ENCODE data around the gene ADGRB2.

ADGRB2 gene

GRCh38 chr1:31755850-31756492, 8.2 kb downstream of the ADGRB2 start:
- ChIA-PET CTCF (interaction anchor here (1.2 to 1.6 kb wide), 2 partner anchors 10 to 33 kb away, joined by 5 to 7 read pairs; no protein-coding TSS in a partner anchor), POLR2A (no interaction called here)
- no peaks in the 10 kb centered on the region for H3K9me3 ChIP-seq (ENCODE audit: control insufficient read depth, insufficient read depth, low read depth, low read length)
- H3K36me3 ChIP-seq (ENCODE audit: control insufficient read depth in 2 of 2, insufficient read depth in 1 of 2, low read length in 2 of 2), result peaks cover 0 to 22% of the 10 kb centered on the region in 2 experiments; a peak in 1 of 3 replicates
- H3K27ac ChIP-seq (ENCODE audit: extremely low read depth, low read depth, low read length), result no peak overlapping the region
- TF ChIP-seq KLF1 (tag by site-specific recombination; IDR thresholded peaks at IDR 0.05) (no peak), ZNF433 (tag by site-specific recombination; IDR thresholded peaks at IDR 0.05; ENCODE audit: low read depth) (no peak), ZEB2 (tag by site-specific recombination; IDR thresholded peaks at IDR 0.05) (no peak), BCL6B (tag by site-specific recombination; IDR thresholded peaks at IDR 0.05) (no peak), ZNF366 (tag by site-specific recombination; conservative IDR thresholded peaks at IDR 0.05) (no peak), ZNF311 (tag by site-specific recombination; IDR thresholded peaks at IDR 0.05; ENCODE audit: borderline replicate concordance) (no peak), ZBTB11 (tag by site-specific recombination; conservative IDR thresholded peaks at IDR 0.05; ENCODE audit: low read depth) (no peak), MZF1 (tag by site-specific recombination; IDR thresholded peaks at IDR 0.05; ENCODE audit: borderline replicate concordance) (no peak), ZNF354C (tag by site-specific recombination; IDR thresholded peaks at IDR 0.05; ENCODE audit: borderline replicate concordance, low read depth) (no peak), ZNF211 (tag by site-specific recombination; IDR thresholded peaks at IDR 0.05; ENCODE audit: low read depth) (no peak), ZNF37A (tag by site-specific recombination; IDR thresholded peaks at IDR 0.05) (no peak), GLI4 (tag by site-specific recombination; IDR thresholded peaks at IDR 0.05) (no peak), ZNF629 (tag by site-specific recombination; IDR thresholded peaks at IDR 0.05) (no peak), ZNF830 (tag by site-specific recombination; IDR thresholded peaks at IDR 0.05; ENCODE audit: low read depth) (no peak), ZNF202 (tag by site-specific recombination; IDR thresholded peaks at IDR 0.05; ENCODE audit: borderline replicate concordance) (no peak), ZNF664 (tag by site-specific recombination; IDR thresholded peaks at IDR 0.05) (no peak), ZNF747 (tag by site-specific recombination; IDR thresholded peaks at IDR 0.05) (no peak), ZNF157 (tag by site-specific recombination; IDR thresholded peaks at IDR 0.05) (no peak)
- TF ChIP-seq, protein P1, sequence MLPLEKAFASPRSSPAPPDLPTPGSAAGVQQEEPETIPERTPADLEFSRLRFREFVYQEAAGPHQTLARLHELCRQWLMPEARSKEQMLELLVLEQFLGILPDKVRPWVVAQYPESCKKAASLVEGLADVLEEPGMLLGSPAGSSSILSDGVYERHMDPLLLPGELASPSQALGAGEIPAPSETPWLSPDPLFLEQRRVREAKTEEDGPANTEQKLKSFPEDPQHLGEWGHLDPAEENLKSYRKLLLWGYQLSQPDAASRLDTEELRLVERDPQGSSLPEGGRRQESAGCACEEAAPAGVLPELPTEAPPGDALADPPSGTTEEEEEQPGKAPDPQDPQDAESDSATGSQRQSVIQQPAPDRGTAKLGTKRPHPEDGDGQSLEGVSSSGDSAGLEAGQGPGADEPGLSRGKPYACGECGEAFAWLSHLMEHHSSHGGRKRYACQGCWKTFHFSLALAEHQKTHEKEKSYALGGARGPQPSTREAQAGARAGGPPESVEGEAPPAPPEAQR (tag by site-specific recombination; IDR thresholded peaks at IDR 0.05), result no peak
- TF ChIP-seq, protein P2, sequence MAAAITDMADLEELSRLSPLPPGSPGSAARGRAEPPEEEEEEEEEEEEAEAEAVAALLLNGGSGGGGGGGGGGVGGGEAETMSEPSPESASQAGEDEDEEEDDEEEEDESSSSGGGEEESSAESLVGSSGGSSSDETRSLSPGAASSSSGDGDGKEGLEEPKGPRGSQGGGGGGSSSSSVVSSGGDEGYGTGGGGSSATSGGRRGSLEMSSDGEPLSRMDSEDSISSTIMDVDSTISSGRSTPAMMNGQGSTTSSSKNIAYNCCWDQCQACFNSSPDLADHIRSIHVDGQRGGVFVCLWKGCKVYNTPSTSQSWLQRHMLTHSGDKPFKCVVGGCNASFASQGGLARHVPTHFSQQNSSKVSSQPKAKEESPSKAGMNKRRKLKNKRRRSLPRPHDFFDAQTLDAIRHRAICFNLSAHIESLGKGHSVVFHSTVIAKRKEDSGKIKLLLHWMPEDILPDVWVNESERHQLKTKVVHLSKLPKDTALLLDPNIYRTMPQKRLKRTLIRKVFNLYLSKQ (tag by site-specific recombination; IDR thresholded peaks at IDR 0.05; ENCODE audit: borderline replicate concordance), result no peak
- no peaks in the 10 kb centered on the region for H3K4me1 ChIP-seq (ENCODE audit: control insufficient read depth, insufficient read depth, low read length)
- no peak overlapping the region for H3K4me3 ChIP-seq (ENCODE audit: low read depth, low read length)
